Activated naive CD8-positive, alpha-beta T cell treated with anti-CD3 and anti-CD28 coated beads, Interleukin-2, amount 10 ng/mL, durations not matched to agents 7 days and 5 days (primary cell): ENCODE measurements around the gene SPEF1. TPM values are rescaled to one million over a fixed set of nuclear protein-coding genes. Genes with fewer than 3 reads are reported as not detected.

ENCODE experiments used
- ATAC-seq: fragments of 150-1000 bp; cut with Tn5 transposase; one replicate; pipeline ENCODE4 v1.10.0; 2021; ENCODE audit warnings: low read depth, moderate library complexity
- POLR2A ChIA-PET: fragments of 350-600 bp; sonication (Branson Sonifier 250); formaldehyde crosslinking; loops from one replicate; lab custom pipeline; 2021; ENCODE audit warnings: antibody characterized with exemption; lab: Charles Lee
- DNase-seq: peaks from one replicate; pipeline ENCODE4 v3.0.0; 2021
- H3K27ac Mint-ChIP-seq: one replicate; pipeline ENCODE4 v1.8.0; 2022; ENCODE audit warnings: mild to moderate bottlenecking, mixed read lengths
- H3K27me3 Mint-ChIP-seq: one replicate; pipeline ENCODE4 v1.8.0; 2022; ENCODE audit warnings: mild to moderate bottlenecking, moderate library complexity, mixed read lengths
- H3K36me3 Mint-ChIP-seq: one replicate; pipeline ENCODE4 v1.8.0; 2021; ENCODE audit warnings: mild to moderate bottlenecking, mixed read lengths
- H3K4me1 Mint-ChIP-seq: one replicate; pipeline ENCODE4 v1.8.0; 2021; ENCODE audit warnings: mixed read lengths
- H3K4me3 Mint-ChIP-seq: one replicate; pipeline ENCODE4 v1.8.0; 2022; ENCODE audit warnings: mild to moderate bottlenecking, moderate library complexity, mixed read lengths
- H3K9me3 Mint-ChIP-seq: one replicate; pipeline ENCODE4 v1.8.0; 2021; ENCODE audit warnings: mixed read lengths
- total RNA-seq, 2 experiments: library from RNA; stranded (reverse); gene quantifications; one replicate each; pipeline ENCODE4 v1.2.3, GENCODE V29; 2021

Gene SPEF1
- total RNA-seq, 2 experiments from 2014 or later: not detected

DNA sequence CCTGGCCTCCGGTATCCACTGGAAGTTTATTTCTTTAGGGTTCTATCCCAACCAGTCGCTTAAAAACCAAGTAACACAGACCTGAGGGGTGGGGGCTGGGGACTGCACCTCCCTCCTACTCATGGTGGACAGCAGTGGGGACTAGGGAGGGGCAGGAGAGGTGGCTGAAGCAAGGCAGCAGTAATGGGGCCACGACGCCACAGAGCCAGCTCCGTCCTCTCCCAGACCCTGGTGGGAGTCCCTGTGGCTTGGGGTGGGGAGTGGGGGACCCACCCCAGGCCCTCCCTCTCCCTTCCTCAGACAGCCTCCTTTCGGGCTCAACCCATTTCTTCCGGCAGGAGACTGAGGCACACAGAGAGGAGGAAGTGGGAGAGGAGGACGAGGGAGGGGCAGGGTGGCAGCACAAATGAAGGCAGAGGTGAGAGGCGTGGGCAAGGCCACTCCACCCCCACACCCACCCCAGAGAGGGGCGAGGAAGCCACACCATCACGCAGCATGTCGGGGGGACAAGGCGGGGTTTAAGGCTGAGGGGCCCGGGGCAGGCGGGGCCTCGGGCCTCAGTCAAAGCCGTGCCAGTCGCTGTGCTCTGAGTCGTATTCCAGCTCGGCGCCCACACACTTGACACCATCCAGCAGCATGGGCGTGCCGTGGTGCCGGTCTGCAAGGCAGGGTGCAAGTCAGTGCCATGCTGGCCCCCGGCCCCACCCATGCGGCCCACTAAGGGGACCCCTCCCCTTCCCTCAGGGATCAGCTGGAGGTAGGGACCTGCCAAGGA, 27.6 kb downstream of the SPEF1 start:
- POLR2A ChIA-PET: interaction anchor here (1.5 kb wide), 1 partner anchor 14 kb away, joined by 12 read pairs; the partner anchor contains the start of gene ADISSP
- Mint-ChIP-seq H3K36me3 (peaks cover 2% of the 10 kb centered on the region), H3K27ac (no peak overlapping the region), H3K27me3 (no peaks in the 10 kb centered on the region), H3K4me3 (no peak overlapping the region), H3K9me3 (no peaks in the 10 kb centered on the region), H3K4me1 (peaks cover 7% of the 10 kb centered on the region)
- DNase-seq: no peak
- no peak for ATAC-seq

DNA sequence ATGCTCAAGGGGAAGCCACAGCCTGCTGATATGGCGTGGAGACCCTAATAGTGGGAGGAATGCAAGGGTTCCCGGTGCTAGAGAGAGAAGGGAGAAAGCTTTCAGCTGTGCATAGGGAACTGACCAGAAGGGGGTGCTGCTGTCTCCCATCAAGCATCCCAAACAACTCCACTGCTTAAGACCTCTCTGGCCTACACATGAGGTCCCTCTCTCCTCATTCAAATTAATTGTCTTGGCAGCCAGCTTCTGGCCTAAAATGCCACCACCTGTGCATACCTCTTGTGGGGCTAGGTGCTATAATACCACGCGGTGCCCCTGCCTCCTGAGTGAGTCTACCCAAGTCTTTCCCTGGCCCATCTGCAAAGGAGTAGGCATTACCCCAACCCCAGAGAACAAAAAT, 28.1 kb downstream of the SPEF1 start:
- peak; percentile 68 for ATAC-seq
- Mint-ChIP-seq H3K27me3 (no peaks in the 10 kb centered on the region), H3K4me1 (peaks cover 7% of the 10 kb centered on the region), H3K4me3 (no peak overlapping the region), H3K9me3 (no peaks in the 10 kb centered on the region), H3K27ac (no peak overlapping the region), H3K36me3 (peaks cover 2% of the 10 kb centered on the region)
- no peak for DNase-seq
- POLR2A ChIA-PET: interaction anchor here (0.7 to 1.5 kb wide), 2 partner anchors 9 to 15 kb away, joined by 3 to 12 read pairs; partner anchors contain the start of gene ADISSP

DNA sequence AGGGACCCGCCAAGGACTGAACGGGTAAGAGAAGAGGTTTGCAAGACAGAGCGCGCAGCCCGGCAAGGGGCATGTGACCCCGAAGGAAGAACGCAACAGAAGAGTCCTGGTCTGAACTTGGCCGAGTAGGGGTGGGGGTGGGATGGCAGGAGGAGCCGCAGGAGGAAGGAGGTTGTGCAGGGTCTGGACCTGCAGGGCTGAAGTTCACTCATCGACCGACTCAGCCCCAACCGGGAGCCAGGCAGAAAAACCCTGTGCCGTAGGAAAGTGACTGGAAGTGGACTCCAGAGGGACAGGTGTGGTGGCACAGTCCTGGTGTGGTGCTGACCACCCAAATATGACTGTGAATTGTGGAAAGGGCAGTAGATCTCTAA, 28.9 kb downstream of the SPEF1 start:
- Mint-ChIP-seq H3K4me3 (peak overlapping the region; percentile 69), H3K27me3 (no peaks in the 10 kb centered on the region), H3K9me3 (no peaks in the 10 kb centered on the region), H3K4me1 (peaks cover 7% of the 10 kb centered on the region), H3K27ac (no peak overlapping the region), H3K36me3 (peaks cover 2% of the 10 kb centered on the region)
- ATAC-seq: no peak
- POLR2A ChIA-PET: interaction anchor here (0.7 to 1.5 kb wide), 2 partner anchors 10 to 15 kb away, joined by 3 to 12 read pairs; partner anchors contain the start of gene ADISSP
- DNase-seq: no peak

DNA sequence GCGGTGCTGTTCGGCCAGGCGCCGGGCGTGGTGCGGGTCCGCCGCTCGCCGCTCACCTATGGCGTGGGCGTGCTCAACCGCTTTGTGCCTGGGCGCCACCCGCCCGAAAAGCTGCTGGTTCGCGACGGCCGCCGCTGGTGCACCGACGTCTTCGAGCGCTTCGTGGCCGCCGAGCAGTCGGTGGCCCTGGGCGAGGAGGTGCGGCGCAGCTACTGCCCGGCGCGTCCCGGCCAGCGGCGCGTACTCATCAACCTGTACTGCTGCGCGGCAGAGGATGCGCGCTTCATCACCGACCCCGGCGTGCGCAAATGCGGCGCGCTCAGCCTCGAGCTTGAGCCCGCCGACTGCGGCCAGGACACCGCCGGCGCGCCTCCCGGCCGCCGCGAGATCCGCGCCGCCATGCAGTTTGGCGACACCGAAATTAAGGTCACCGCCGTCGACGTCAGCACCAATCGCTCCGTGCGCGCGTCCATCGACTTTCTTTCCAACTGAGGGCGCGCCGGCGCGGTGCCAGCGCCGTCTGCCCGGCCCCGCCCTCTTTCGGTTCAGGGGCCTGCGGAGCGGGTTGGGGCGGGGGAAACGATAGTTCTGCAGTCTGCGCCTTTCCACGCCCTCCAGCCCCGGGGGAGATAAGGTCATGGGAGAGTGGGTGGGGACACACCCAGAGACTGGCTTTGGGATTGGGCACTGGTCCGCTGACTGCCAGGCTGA, 29.4 kb downstream of the SPEF1 start:
- peak; percentile 67 for DNase-seq
- Mint-ChIP-seq H3K9me3 (no peaks in the 10 kb centered on the region), H3K36me3 (no peaks in the 10 kb centered on the region), H3K27ac (no peak overlapping the region), H3K4me3 (peak overlapping the region; percentile 69), H3K4me1 (peaks cover 7% of the 10 kb centered on the region), H3K27me3 (peaks cover under 1% of the 10 kb centered on the region)
- POLR2A ChIA-PET: interaction anchor here (2.0 kb wide), 1 partner anchor 16 kb away, joined by 8 read pairs; the partner anchor contains the start of gene ADISSP
- ATAC-seq: peak; percentile 46

DNA sequence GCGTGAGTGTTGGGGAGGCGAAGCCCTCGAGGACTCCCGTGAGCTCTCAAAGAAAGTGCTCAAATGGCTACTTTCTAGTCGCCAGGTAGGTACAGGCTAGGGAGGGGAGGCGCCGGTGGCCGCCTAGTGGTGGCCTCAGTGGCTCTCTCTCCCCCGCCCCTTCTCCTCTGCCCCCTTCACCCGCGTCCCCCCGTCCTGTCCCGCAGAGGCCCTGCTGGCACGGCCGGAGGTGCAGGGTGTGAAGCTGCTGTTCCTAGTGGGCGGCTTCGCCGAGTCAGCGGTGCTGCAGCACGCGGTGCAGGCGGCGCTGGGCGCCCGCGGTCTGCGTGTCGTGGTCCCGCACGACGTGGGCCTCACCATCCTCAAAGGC, 30.0 kb downstream of the SPEF1 start:
- POLR2A ChIA-PET: interaction anchor here (0.7 to 2.0 kb wide), 2 partner anchors 17 to 104 kb away, joined by 5 to 8 read pairs; partner anchors contain the start of gene ADISSP
- peaks cover 3% of the 10 kb centered on the region for H3K27me3 Mint-ChIP-seq
- ATAC-seq (no peak), DNase-seq (no peak)
- no peaks in the 10 kb centered on the region for H3K36me3 Mint-ChIP-seq
- H3K27ac Mint-ChIP-seq: no peak overlapping the region
- peaks cover 7% of the 10 kb centered on the region for H3K4me1 Mint-ChIP-seq
- H3K9me3 Mint-ChIP-seq: no peaks in the 10 kb centered on the region
- peak overlapping the region; percentile 13 for H3K4me3 Mint-ChIP-seq

DNA sequence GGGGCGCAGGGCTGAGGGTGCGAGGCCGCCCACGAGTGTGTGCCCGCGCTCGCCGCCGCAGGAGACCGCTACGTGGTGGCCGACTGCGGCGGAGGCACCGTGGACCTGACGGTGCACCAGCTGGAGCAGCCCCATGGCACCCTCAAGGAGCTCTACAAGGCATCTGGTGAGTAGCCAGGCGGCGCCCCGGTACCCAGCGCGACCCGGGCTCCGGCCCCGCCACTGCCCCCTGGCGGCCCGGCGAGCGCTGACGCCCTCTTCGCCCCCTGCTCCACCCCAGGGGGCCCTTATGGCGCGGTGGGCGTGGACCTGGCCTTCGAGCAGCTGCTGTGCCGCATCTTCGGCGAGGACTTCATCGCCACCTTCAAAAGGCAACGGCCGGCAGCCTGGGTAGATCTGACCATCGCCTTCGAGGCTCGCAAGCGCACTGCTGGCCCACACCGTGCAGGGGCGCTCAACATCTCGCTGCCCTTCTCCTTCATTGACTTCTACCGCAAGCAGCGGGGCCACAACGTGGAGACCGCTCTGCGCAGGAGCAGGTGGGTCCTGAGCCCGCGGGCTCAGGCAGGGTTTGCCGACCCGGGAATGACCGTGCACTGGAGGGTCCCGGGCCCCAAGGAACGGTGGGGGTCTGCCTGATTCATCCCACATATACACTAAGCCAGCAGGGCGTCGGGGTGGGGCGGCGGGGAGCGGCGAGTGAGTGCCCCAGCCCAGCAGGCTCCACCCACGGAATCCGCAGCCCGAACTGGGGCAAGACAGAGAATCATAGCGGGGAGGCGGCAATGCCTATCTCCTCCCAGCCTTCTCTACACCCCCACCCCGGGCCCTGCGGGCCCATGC, 31.3 kb downstream of the SPEF1 start:
- Mint-ChIP-seq H3K27me3 (peaks cover 6% of the 10 kb centered on the region), H3K4me3 (no peak overlapping the region), H3K9me3 (no peaks in the 10 kb centered on the region), H3K36me3 (no peaks in the 10 kb centered on the region), H3K27ac (no peak overlapping the region), H3K4me1 (peaks cover 11% of the 10 kb centered on the region)
- ATAC-seq (peak; percentile 41), DNase-seq (peak; percentile 72)
- POLR2A ChIA-PET: interaction anchor here (2.0 kb wide), 1 partner anchor 18 kb away, joined by 8 read pairs; the partner anchor contains the start of gene ADISSP

DNA sequence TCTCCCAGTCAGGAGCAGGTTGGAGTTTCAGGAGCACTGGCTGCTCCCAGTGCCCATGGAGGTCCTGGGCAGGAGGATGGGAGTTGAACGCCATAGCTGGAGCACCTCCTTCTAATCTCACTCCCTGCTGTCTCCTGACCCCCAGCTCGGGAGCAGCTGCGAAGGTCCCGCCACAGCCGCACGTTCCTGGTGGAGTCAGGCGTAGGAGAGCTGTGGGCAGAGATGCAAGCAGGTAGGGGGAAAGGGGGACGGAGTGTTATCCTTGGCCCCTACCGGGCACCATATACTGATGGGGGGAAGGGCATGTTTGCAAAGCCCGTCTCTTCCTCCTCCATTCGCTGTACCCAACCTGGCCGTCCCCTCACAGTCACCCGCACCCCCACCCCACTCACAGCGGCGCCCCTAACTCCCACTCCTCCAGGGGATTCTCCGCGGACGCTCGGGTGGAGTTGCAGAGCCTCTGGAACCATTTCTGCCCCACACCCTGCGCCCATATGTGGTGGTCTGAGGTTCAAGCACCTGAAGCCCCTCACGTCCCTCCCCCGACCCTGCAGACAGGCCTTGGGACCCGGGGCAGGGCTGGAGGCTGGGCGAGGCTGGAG, 32.1 kb downstream of the SPEF1 start:
- Mint-ChIP-seq H3K4me1 (peaks cover 16% of the 10 kb centered on the region), H3K9me3 (no peaks in the 10 kb centered on the region), H3K4me3 (no peak overlapping the region), H3K27me3 (peaks cover 13% of the 10 kb centered on the region), H3K27ac (no peak overlapping the region), H3K36me3 (no peaks in the 10 kb centered on the region)
- ATAC-seq (no peak), DNase-seq (no peak)
- POLR2A ChIA-PET: no interaction called here

DNA sequence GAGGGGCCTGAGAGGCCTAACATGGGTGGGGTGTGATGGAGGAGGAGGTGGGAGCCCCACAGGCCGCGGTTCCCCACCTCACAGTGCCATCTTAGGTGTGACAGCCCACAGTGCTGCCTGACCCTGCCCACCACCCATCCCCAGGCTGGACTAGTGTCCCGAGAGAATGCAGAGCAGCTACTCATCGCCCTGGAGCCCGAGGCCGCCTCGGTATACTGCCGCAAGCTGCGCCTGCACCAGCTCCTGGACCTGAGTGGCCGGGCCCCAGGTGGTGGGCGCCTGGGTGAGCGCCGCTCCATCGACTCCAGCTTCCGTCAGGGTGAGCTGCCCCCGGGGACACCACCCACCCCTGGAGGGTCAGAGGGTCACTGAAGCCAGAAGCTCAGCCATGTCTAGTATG, 33.2 kb downstream of the SPEF1 start:
- POLR2A ChIA-PET: interaction anchor here (0.7 kb wide), 1 partner anchor 16 kb away, joined by 3 read pairs; the partner anchor contains the start of gene HSPA12B
- peaks cover 14% of the 10 kb centered on the region for H3K4me1 Mint-ChIP-seq
- H3K4me3 Mint-ChIP-seq: no peak overlapping the region
- DNase-seq: no peak
- H3K27ac Mint-ChIP-seq: no peak overlapping the region
- H3K27me3 Mint-ChIP-seq: peaks cover 13% of the 10 kb centered on the region
- no peaks in the 10 kb centered on the region for H3K36me3 Mint-ChIP-seq
- ATAC-seq: no peak
- no peaks in the 10 kb centered on the region for H3K9me3 Mint-ChIP-seq

DNA sequence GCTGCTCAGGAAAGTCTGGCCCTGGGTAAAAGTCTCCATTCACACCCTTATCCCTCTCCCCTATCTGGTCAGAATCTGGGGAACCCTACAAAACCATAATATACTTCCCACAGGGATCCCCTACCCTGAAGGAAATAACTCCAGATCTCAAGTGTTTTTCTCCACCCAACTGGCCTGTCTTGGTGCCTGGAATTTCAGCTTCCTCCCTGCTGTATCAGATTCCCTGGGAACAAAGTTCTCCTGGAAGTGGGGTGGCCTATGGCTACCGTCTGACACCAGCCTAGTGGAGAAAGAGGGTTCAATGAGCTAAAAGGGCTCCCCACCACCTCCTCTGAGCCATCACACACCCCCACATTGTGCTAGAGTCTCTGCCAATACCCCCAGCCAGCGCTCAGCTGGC, 33.8 kb downstream of the SPEF1 start:
- POLR2A ChIA-PET: interaction anchor here (0.7 kb wide), 1 partner anchor 15 kb away, joined by 3 read pairs; the partner anchor contains the start of gene HSPA12B
- Mint-ChIP-seq H3K4me1 (peaks cover 13% of the 10 kb centered on the region), H3K27me3 (peaks cover 13% of the 10 kb centered on the region), H3K27ac (no peak overlapping the region), H3K4me3 (no peak overlapping the region), H3K36me3 (no peaks in the 10 kb centered on the region), H3K9me3 (no peaks in the 10 kb centered on the region)
- ATAC-seq (no peak), DNase-seq (no peak)

DNA sequence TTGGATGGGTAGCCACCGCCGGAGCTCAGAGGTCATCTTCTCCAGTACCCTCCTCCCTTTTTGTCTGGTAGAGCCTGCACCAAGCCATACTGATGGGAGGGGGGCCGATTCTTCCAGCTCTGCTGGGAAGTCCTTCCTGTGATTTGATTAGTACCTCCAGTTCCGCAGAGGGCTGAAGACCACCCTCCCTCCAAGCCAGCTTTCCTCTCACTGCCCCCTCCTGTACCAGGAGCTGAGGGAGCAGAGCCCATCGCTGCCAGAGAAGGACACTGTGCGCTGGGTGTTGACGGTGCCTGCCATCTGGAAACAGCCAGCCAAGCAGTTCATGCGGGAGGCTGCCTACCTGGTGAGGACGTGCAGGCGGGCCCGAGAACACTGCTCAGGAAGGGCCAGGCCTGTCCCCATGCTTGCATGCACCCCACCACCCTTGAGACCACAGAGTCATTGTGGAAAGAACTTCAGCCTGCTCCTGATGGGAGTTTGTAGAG, 35.5 kb downstream of the SPEF1 start:
- POLR2A ChIA-PET: no interaction called here
- peaks cover 13% of the 10 kb centered on the region for H3K27me3 Mint-ChIP-seq
- peaks cover 8% of the 10 kb centered on the region for H3K4me1 Mint-ChIP-seq
- H3K36me3 Mint-ChIP-seq: no peaks in the 10 kb centered on the region
- no peak overlapping the region for H3K4me3 Mint-ChIP-seq
- no peak overlapping the region for H3K27ac Mint-ChIP-seq
- H3K9me3 Mint-ChIP-seq: no peaks in the 10 kb centered on the region
- DNase-seq: no peak
- ATAC-seq: no peak

DNA sequence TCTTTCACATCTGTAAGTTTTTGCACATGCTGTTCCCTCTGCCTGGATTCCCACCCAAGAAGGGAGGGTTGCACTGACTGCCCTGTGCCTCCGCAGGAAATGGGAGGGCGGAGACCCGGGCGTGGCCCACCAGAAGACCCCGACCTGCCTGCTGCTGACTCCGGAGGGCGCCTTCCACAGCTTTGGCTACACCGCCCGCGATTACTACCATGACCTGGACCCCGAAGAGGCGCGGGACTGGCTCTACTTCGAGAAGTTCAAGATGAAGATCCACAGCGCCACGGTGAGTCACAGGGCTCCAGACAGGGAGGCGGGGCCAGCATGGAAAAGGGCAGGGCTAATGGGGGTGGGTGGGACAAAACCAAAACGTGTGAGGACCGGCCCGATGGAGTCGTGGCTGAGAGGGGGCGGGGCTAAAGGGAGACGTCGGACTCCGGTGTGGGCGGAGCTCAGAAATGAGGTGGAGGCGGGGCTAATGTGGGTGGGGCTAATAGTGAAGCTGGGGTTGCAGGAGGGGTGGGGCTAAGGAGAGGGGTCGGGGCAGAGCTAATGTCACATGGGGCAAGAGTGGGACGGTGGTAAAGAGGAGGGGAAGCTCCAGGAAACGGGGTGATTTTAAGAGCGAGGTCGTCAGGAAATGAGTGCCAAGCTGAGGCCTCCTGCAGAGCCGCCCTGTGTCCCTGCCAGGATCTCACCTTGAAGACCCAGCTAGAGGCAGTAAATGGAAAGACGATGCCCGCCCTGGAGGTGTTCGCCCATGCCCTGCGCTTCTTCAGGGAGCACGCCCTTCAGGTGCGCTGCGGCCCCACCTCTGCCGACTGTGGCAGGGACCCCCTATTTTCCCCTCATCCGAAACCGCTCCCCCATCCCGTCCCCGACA, 36.2 kb downstream of the SPEF1 start:
- H3K27me3 Mint-ChIP-seq: peaks cover 13% of the 10 kb centered on the region
- H3K27ac Mint-ChIP-seq: no peak overlapping the region
- POLR2A ChIA-PET: no interaction called here
- no peaks in the 10 kb centered on the region for H3K9me3 Mint-ChIP-seq
- DNase-seq (peak; percentile 63), ATAC-seq (peak; percentile 55)
- peaks cover 8% of the 10 kb centered on the region for H3K4me1 Mint-ChIP-seq
- H3K4me3 Mint-ChIP-seq: peak overlapping the region; percentile 54
- no peaks in the 10 kb centered on the region for H3K36me3 Mint-ChIP-seq

DNA sequence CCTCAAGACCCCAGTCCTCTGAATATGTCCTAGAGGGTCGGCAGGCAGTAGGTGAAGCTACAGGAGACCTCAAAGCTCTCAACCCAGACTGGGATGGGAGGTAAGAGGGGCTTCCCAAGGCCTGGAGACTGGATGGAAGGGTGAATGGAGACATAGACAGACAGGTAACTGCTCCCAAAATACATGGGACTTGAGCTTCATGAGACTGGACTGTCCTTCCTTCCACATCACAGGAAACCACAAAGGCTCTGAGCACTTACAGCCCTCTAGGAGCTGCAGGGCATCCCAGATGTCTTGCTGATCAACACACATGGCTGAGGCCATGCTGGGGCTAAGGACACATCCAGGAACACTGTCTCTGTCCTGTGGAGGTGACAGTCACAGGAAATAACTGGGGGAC, 37.2 kb downstream of the SPEF1 start:
- no peak for DNase-seq
- Mint-ChIP-seq H3K27ac (no peak overlapping the region), H3K4me3 (no peak overlapping the region), H3K36me3 (no peaks in the 10 kb centered on the region), H3K4me1 (peaks cover 8% of the 10 kb centered on the region), H3K27me3 (peaks cover 13% of the 10 kb centered on the region), H3K9me3 (no peaks in the 10 kb centered on the region)
- POLR2A ChIA-PET: no interaction called here
- no peak for ATAC-seq
